ENCODE measurements around the gene MDFIC. TPM values are rescaled to one million over a fixed set of nuclear protein-coding genes. Genes with fewer than 3 reads are reported as not detected.
A peak's percentile ranks its signal among the peaks of the same experiment; 100 is the strongest.

The MDFIC gene
- polyA plus RNA-seq, 1 donor (not counting 4 experiments of a cell fraction or from before 2014, with no cell fraction given): 8.5 TPM

DNA sequence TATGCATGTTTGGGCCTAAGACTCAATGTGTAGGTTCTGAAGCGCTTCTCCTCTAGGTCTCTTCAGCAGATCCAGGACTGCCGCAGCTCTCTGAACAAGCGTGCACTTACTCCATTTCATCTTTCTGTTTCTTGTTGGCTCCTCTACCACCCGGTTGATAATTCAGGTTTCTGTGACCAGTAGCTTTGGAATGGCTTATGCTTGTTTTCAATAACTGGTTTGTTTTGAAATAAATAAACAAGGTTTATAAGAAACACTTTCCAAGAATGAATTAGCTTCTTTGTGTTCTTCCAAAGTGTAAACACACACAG, 1.5 kb downstream of the MDFIC start:
- Histone ChIP-seq H3K9me3 (ENCODE audit: control insufficient read depth, low read depth, low read length) (no peaks in the 10 kb centered on the region), H3K36me3 (ENCODE audit: control insufficient read depth in 2 of 2, extremely low read depth in 1 of 2, insufficient read depth in 2 of 2, low read length in 2 of 2) (no peaks in the 10 kb centered on the region), H2AFZ (ENCODE audit: control insufficient read depth, low read length) (peak overlapping the region; percentile 95), H3K27ac (ENCODE audit: control insufficient read depth, insufficient read depth, low read length) (peak overlapping the region; percentile 61), H3K4me1 (ENCODE audit: control insufficient read depth, extremely low read depth, insufficient read depth, low read length) (peaks cover 12% of the 10 kb centered on the region), H3K9ac (ENCODE audit: control insufficient read depth, extremely low read depth, insufficient read depth, low read length) (peak overlapping the region; percentile 80), H3K27me3 (ENCODE audit: control insufficient read depth, extremely low read depth, insufficient read depth, low read length) (no peaks in the 10 kb centered on the region), H3K4me2 (ENCODE audit: control insufficient read depth, extremely low read depth, insufficient read depth, low read depth, low read length) (peak overlapping the region; percentile 96), H3K79me2 (ENCODE audit: control insufficient read depth, insufficient read depth, low read length) (no peaks in the 10 kb centered on the region), H3K9me1 (ENCODE audit: control insufficient read depth, extremely low read depth, insufficient read depth, low read length) (no peaks in the 10 kb centered on the region), H4K20me1 (ENCODE audit: control insufficient read depth, extremely low read depth, insufficient read depth, low read length) (no peaks in the 10 kb centered on the region), H3K4me3 (ENCODE audit: control insufficient read depth in 2 of 3, extremely low read depth in 1 of 3, insufficient read depth in 2 of 3, low read depth in 1 of 3, low read length in 3 of 3) (peak overlapping the region; percentile 65 to 91 (median 79))
- no peak for DNase-seq (ENCODE audit: low read depth, low spot score)
- FAIRE-seq: no peak
- dilution Hi-C loops (cut with MboI; ENCODE audit: extremely low pct_ligation_motif_present, low sequenced_read_pairs): no loop called here
- TF ChIP-seq, protein P1, sequence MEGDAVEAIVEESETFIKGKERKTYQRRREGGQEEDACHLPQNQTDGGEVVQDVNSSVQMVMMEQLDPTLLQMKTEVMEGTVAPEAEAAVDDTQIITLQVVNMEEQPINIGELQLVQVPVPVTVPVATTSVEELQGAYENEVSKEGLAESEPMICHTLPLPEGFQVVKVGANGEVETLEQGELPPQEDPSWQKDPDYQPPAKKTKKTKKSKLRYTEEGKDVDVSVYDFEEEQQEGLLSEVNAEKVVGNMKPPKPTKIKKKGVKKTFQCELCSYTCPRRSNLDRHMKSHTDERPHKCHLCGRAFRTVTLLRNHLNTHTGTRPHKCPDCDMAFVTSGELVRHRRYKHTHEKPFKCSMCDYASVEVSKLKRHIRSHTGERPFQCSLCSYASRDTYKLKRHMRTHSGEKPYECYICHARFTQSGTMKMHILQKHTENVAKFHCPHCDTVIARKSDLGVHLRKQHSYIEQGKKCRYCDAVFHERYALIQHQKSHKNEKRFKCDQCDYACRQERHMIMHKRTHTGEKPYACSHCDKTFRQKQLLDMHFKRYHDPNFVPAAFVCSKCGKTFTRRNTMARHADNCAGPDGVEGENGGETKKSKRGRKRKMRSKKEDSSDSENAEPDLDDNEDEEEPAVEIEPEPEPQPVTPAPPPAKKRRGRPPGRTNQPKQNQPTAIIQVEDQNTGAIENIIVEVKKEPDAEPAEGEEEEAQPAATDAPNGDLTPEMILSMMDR (optimal IDR thresholded peaks at IDR 0.05 in 1 of 3, IDR thresholded peaks at IDR 0.05 in 1 of 3, conservative IDR thresholded peaks at IDR 0.05 in 1 of 3; ENCODE audit: extremely low read depth in 1 of 3, insufficient read depth in 2 of 3, low read length in 3 of 3): no peak
- TF ChIP-seq EZH2 (IDR thresholded peaks at IDR 0.05; ENCODE audit: low read length): no peak

DNA sequence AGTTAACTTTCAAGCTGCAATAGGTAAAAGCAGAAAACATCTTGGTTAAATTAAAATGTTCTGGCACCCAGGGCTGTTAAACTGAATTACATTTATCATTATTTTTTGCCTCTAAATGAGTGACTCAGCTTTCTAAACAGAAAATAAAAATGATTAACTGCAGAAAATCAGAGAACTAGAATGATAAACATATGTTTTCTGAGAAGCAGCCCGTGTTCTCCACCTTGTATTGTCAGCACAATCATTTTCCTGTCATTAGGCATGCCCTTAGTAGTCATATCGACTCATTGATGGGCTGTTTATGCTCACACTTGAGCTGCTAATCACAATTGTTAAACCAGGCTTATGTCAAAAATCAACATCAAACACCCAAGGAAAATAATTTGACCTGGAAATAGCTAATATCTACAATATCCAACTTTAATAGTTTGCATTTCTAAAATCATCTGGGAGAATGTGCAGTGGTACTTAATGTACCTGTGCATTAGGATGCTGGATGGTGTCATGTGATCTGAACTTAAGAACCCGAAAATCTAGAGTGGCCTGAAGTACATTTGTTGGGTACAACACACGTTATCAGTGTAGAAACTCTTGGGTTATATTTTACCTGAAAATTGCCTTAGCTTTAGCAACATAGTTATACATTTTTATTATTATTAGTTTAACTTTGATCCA, 2.3 kb downstream of the MDFIC start:
- Histone ChIP-seq H3K27ac (ENCODE audit: control insufficient read depth, insufficient read depth, low read length) (no peak overlapping the region), H4K20me1 (ENCODE audit: control insufficient read depth, extremely low read depth, insufficient read depth, low read length) (no peaks in the 10 kb centered on the region), H3K27me3 (ENCODE audit: control insufficient read depth, extremely low read depth, insufficient read depth, low read length) (no peaks in the 10 kb centered on the region), H3K79me2 (ENCODE audit: control insufficient read depth, insufficient read depth, low read length) (no peaks in the 10 kb centered on the region), H3K4me2 (ENCODE audit: control insufficient read depth, extremely low read depth, insufficient read depth, low read depth, low read length) (peak overlapping the region; percentile 96), H3K4me3 (ENCODE audit: control insufficient read depth in 2 of 3, extremely low read depth in 1 of 3, insufficient read depth in 2 of 3, low read depth in 1 of 3, low read length in 3 of 3) (peak overlapping the region in 1 of 3 experiments; percentile 91), H3K4me1 (ENCODE audit: control insufficient read depth, extremely low read depth, insufficient read depth, low read length) (peaks cover 12% of the 10 kb centered on the region), H3K9me1 (ENCODE audit: control insufficient read depth, extremely low read depth, insufficient read depth, low read length) (no peaks in the 10 kb centered on the region), H3K9ac (ENCODE audit: control insufficient read depth, extremely low read depth, insufficient read depth, low read length) (peak overlapping the region; percentile 80), H2AFZ (ENCODE audit: control insufficient read depth, low read length) (peak overlapping the region; percentile 4), H3K9me3 (ENCODE audit: control insufficient read depth, low read depth, low read length) (no peaks in the 10 kb centered on the region), H3K36me3 (ENCODE audit: control insufficient read depth in 2 of 2, extremely low read depth in 1 of 2, insufficient read depth in 2 of 2, low read length in 2 of 2) (no peaks in the 10 kb centered on the region)
- dilution Hi-C loops (cut with MboI; ENCODE audit: extremely low pct_ligation_motif_present, low sequenced_read_pairs): no loop called here
- TF ChIP-seq, protein P1 (optimal IDR thresholded peaks at IDR 0.05 in 1 of 3, IDR thresholded peaks at IDR 0.05 in 1 of 3, conservative IDR thresholded peaks at IDR 0.05 in 1 of 3; ENCODE audit: extremely low read depth in 1 of 3, insufficient read depth in 2 of 3, low read length in 3 of 3): no peak
- TF ChIP-seq EZH2 (IDR thresholded peaks at IDR 0.05; ENCODE audit: low read length): no peak
- DNase-seq (ENCODE audit: low read depth, low spot score) (no peak), FAIRE-seq (peak; percentile 61)

Measured in keratinocyte (primary cell).